ENCODE measurements around the gene TINCR.
"Not testable (repeated sequence)": the region's sequence is repeated elsewhere in the genome, so short reads cannot be mapped to it uniquely, and the experiment has no call there.

The TINCR gene

DNA sequence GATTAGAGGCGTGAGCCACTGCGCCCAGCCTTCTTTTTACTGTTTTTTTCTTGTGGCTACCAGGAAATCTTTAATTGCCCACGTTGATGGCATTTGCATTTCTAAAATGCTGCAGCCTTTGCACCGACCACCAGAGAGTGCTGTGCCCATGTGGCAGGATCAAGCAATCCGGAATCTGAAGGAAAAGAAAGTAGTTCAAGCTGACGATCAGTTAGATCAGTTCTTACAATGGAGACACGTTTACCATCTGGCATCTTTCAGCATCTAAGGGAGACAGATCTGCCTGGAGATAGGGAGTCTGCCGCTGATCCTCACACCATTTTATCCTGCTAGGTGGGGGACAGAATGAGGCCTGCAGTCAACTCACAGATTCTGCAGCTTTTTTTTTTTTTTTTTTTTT is 19.9 kb downstream of the TINCR start:
- H3K27ac Mint-ChIP-seq = peak overlapping the region in 1 of 2 donors; percentile 14
- no peak overlapping the region for H3K4me3 Mint-ChIP-seq
- no peaks in the 10 kb centered on the region for H3K9me3 Mint-ChIP-seq
- H3K4me1 Mint-ChIP-seq = no peaks in the 10 kb centered on the region
- peaks cover 16% of the 10 kb centered on the region for H3K27me3 Mint-ChIP-seq
- ATAC-seq (no peak), DNase-seq (peak; percentile 27 to 32)

DNA sequence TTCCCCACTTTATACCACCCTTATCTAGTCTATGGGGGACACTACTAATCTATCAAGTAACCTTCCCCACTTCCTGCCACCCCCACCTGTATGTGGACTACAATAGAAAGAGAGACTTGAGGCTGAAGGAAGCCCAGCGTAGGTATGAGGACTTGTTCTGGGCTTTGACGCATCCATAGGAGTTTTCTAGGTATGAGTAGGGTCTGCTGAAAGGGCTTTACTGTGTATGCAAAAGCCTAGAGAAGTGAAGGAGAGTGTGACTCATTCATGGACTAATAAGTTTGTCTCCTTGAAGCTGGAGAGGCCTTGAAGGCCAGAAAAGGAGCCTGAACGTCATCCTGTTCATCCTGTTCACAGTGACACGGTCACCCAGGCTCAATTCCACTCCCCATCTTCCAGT is 21.8 kb downstream of the TINCR start:
- ATAC-seq = no peak
- no peak overlapping the region for H3K27ac Mint-ChIP-seq
- no peak for DNase-seq
- H3K9me3 Mint-ChIP-seq = no peaks in the 10 kb centered on the region
- peaks cover 16% of the 10 kb centered on the region for H3K27me3 Mint-ChIP-seq
- no peak overlapping the region for H3K4me3 Mint-ChIP-seq
- no peaks in the 10 kb centered on the region for H3K4me1 Mint-ChIP-seq

DNA sequence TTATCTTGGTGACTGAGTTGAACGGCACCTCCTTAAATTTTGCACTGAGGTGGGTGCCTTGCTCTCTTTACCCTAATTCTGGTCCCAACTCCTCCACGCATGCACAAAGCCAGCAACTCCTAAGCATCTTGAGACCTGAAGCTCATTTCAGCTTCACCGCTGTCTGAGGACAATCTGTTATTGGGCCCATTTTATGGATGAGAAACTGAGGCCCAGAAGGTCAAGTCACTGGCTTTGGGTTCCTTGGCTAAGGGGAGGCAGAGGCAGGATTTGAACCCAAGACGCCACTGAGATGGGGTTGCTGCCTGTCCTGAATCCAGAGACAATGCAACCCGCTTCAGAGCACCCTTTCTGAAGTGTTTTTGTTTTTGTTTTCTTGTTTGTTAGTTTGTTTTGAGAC is 22.7 kb downstream of the TINCR start:
- no peak for DNase-seq
- H3K4me3 Mint-ChIP-seq = no peak overlapping the region
- H3K27me3 Mint-ChIP-seq = peaks cover 17% of the 10 kb centered on the region
- no peaks in the 10 kb centered on the region for H3K9me3 Mint-ChIP-seq
- ATAC-seq = no peak
- no peaks in the 10 kb centered on the region for H3K4me1 Mint-ChIP-seq
- no peak overlapping the region for H3K27ac Mint-ChIP-seq

DNA sequence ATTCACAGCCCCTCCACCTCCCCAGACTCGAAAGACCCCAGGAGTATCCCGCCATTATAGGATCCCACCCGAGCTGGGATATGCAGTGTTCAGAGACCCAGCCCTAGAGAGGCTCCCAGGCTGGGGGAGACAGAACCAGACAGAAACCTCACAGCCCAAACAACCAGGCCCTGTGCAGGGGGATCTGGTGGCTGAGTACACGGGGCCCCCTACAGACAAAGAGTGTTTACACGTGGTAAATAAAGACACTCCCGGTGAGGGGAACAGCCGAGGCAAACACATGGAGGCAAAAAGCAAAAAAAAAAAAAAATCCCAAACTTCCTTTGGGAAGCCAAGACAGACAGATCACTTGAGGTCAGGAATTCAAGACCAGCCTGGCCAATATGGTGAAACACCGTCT is 25.1 kb downstream of the TINCR start:
- H3K4me3 Mint-ChIP-seq = no peak overlapping the region
- H3K27ac Mint-ChIP-seq = peak overlapping the region in 1 of 2 donors; percentile 88
- no peak for DNase-seq
- ATAC-seq = no peak
- H3K9me3 Mint-ChIP-seq = no peaks in the 10 kb centered on the region
- no peaks in the 10 kb centered on the region for H3K4me1 Mint-ChIP-seq
- H3K27me3 Mint-ChIP-seq = peaks cover 24% of the 10 kb centered on the region

DNA sequence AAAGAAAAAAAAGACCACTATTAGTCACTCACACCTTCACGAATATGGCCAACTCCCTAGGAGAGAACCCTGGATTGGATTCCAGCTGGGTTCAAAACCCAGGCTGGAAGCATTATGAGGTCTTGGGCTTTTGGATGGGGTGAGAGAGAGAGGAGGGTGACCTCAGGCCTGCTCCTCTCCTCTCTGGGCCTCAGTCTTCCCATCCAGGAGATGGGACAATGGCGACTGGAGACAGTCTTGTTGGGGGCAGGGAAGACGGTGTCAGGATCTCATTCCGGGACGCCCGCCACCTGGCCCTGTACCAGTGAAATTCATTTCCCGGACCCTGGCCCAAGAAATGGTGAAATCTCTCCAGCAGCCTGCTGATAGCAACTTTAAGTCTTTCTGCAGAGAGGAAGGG is 26.3 kb downstream of the TINCR start:
- DNase-seq (no peak), ATAC-seq (no peak)
- Mint-ChIP-seq H3K27me3 (peaks cover 30% of the 10 kb centered on the region), H3K27ac (peak overlapping the region in 1 of 2 donors; percentile 74), H3K4me3 (no peak overlapping the region), H3K4me1 (no peaks in the 10 kb centered on the region), H3K9me3 (no peaks in the 10 kb centered on the region)

DNA sequence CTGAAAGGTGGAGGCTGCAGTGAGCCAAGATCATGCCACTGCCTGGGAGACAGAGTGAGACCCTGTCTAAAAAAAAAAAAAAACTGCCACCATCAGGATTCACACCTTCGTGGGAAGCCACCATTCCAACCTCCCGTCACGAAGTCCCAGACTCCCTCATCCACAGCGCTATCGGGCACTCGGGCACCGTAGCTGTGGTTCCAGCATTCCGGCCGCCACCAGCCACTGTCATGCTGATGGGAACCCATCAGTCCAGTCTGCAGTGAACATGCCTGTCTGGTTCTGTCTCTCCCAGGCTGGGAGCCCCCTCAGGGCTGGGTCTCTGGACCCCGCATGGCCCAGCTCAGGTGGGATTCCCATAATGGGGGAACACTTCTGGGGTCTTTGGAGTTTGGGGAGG is 27.5 kb downstream of the TINCR start:
- DNase-seq (no peak), ATAC-seq (no peak)
- no peak overlapping the region for H3K27ac Mint-ChIP-seq
- H3K4me1 Mint-ChIP-seq = no peaks in the 10 kb centered on the region
- H3K4me3 Mint-ChIP-seq = no peak overlapping the region
- H3K27me3 Mint-ChIP-seq = peaks cover 43% of the 10 kb centered on the region
- H3K9me3 Mint-ChIP-seq = peaks cover 5 to 10% of the 10 kb centered on the region in 2 donors

DNA sequence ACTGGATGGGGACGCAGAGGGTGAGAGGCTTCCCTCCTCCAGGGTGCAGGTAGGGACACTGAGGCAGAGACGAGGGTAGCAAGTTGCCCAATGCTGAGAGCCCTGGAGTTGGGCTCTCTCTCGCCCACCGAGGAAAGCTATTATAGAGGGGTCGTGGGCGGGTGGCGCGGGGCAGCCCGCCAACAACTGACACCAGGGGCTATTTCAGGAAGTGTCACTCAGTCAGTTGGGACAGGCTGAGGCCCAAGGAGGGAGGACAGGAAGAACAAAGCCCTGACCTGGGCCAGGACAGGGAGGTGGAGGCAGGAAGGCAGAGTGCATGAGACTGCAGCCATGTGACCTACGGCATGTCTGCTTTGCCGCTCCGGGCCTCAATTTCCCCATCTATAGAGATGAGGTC is 29.9 kb downstream of the TINCR start:
- ATAC-seq = no peak
- Mint-ChIP-seq H3K27me3 (peaks cover 49% of the 10 kb centered on the region), H3K4me3 (no peak overlapping the region), H3K9me3 (peaks cover 19 to 29% of the 10 kb centered on the region in 2 donors), H3K4me1 (no peaks in the 10 kb centered on the region), H3K27ac (no peak overlapping the region)
- no peak for DNase-seq

DNA sequence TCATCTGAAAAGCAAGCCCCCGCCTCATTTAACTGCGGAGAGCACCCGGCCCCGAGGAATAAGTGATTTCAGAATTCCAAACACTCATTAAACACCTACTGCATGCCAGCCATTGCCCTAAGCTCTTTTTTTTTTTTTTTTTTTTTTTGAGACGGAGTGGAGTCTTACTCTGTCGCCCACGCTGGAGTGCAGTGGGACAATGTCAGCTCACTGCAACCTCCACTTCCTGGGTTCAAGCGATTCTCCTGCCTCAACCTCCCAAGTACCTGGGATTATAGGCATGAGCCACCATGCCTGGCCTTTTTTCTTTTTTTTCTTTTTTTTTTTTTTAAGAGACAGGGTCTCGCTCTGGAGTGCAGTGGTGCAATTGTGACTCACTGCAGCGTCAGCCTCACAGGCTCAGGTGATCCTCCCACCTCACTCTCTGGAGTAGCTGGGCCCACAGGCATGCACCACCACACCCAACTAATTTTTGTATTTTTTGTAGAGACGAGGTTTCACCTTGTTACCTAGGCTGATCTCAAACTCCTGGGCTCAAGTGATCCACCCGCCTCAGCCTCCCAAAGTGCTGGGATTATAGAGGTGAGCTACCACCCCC is 30.7 kb downstream of the TINCR start:
- ATAC-seq, H3K27ac Mint-ChIP-seq, H3K4me3 Mint-ChIP-seq, H3K4me1 Mint-ChIP-seq, DNase-seq: not testable (repeated sequence)
- H3K9me3 Mint-ChIP-seq = peaks cover 19 to 30% of the 10 kb centered on the region in 2 donors
- H3K27me3 Mint-ChIP-seq = peaks cover 49% of the 10 kb centered on the region

DNA sequence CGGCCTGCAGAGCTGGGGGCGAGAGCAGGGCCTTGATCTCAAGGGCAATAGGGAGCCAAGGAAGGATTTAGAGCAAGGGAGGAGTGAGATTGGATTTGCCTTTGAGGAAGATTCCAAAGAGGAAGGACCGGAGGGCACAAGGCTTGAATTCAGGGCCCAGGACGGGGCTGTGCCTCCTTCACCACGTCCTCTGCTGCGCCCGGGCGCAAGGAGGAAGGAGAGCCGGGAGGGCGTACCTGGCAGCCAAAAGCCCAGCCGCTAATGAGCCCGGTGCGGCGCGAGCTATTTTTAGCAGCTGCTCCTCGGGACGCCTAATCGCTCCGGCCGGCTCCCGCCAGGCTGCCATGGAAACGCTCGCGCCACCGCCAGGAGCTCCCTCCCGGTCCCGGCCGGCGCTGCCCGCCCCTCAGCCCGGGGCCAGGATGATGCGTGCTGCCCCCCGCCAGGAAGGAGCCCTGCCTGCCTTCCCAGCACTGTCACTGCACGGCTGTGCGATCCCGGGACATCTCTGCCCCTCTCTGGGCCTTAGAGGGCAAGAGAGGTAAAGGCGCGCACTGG is 31.3 kb downstream of the TINCR start:
- H3K27me3 Mint-ChIP-seq = peaks cover 49% of the 10 kb centered on the region
- peaks cover 19 to 30% of the 10 kb centered on the region in 2 donors for H3K9me3 Mint-ChIP-seq
- H3K27ac Mint-ChIP-seq = no peak overlapping the region
- no peaks in the 10 kb centered on the region for H3K4me1 Mint-ChIP-seq
- ATAC-seq (no peak), DNase-seq (no peak)
- no peak overlapping the region for H3K4me3 Mint-ChIP-seq

DNA sequence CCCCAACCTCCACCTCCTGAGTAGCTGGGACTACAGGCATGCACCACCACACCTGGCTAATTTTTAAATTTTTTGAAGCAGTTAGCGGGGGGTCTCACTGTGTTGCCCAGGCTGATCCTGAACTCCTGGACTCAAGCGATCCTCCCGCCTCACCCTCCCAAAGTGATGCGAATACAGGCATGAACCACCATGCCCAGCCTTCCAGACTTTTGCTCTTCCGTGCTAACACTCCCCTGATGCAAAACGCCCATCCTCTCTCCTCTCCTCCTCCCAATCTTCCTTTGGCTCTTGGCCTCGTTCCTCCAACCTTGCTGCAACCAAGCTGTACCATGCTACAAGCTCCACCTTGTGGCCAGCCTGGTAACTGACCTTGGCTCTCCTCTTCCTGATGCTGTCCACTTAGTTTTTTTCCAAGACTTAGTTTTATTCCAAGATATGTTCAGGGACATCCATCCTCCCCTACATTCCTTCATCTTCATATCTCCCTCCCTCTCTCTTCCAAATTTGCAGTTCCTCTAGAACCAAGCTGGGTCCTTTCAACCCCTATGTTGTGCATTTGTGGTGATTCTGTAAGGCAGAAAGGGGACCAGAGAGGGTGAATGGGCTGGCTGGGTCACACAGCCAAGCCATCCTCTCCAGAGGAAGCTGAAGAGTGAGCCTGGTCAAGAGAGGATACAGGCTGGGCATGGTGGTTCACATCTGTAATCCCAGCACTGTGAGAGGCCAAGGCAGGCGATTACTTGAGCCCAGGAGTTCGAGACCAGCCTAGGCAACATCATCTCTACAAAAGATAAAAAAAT is 32.8 kb downstream of the TINCR start:
- H3K27ac Mint-ChIP-seq = no peak overlapping the region
- peaks cover 43% of the 10 kb centered on the region for H3K27me3 Mint-ChIP-seq
- ATAC-seq (no peak), DNase-seq (peak in 1 of 2 donors; percentile 19)
- no peak overlapping the region for H3K4me3 Mint-ChIP-seq
- H3K9me3 Mint-ChIP-seq = peaks cover 19 to 30% of the 10 kb centered on the region in 2 donors
- H3K4me1 Mint-ChIP-seq = no peaks in the 10 kb centered on the region

DNA sequence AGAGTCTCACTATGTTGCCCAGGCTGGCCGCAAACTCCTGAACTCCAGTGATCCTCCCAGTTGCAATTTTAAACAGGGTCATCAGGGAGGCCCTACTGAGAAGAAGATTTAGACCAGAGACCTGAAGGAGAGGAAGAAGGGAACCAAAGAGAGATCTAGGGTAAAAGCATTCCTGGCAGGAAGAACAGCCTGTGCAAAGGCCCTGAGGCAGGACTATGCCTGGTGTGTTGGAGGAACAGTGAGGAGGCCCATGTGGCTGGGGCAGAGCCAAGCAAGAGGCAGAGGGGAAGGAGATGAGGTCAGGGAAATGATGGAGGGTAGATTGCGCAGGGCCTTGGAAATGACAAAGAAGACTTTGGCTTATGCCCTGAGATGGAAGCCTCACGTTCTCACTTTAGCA is 34.5 kb downstream of the TINCR start:
- Mint-ChIP-seq H3K9me3 (peaks cover 19 to 30% of the 10 kb centered on the region in 2 donors), H3K4me3 (no peak overlapping the region), H3K4me1 (no peaks in the 10 kb centered on the region), H3K27ac (no peak overlapping the region), H3K27me3 (peaks cover 31% of the 10 kb centered on the region)
- DNase-seq = no peak
- no peak for ATAC-seq

DNA sequence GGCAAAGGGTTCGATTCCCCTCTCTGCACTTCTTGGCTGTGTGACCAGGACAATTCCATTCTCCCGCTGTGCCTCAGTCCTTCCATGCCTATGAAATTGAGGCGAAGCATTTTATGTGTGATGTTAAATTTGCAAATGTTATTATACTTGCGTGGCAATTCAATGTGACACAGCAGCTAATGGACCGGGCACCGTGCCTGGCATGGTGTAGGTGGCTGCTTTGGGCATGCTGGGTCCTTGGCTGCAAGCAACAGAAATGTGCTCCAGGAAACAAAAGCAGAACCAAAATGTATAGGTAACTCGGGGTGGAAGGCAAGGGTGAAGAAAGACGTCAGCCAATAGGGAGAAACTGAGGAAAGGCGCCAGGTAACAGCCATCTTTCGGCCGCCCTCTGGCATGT is 37.1 kb downstream of the TINCR start:
- no peak overlapping the region for H3K27ac Mint-ChIP-seq
- ATAC-seq = no peak
- H3K9me3 Mint-ChIP-seq = peaks cover 15 to 24% of the 10 kb centered on the region in 2 donors
- no peak for DNase-seq
- H3K4me1 Mint-ChIP-seq = no peaks in the 10 kb centered on the region
- H3K4me3 Mint-ChIP-seq = no peak overlapping the region
- H3K27me3 Mint-ChIP-seq = peaks cover 19% of the 10 kb centered on the region

DNA sequence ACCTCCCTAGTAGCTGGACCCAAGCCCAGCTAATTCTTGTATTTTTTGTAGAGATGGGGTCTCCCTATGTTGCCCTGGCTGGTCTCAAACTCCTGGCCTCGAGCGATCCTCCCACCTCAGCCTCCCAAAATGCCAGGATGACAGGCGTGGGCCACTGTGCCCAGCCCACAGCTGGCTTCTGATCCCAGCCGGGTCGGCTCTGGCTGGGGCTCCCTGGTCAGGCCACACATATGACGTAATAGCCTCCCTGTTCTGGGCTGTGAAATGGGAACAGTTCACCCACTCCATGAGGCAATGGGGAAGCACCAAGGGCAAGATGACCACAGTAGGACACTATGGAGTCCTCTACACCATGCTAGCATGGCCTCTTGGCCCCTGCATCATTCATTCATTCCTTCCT is 41.1 kb downstream of the TINCR start:
- Mint-ChIP-seq H3K4me1 (no peaks in the 10 kb centered on the region), H3K27ac (no peak overlapping the region), H3K4me3 (no peak overlapping the region), H3K9me3 (peaks cover 4 to 8% of the 10 kb centered on the region in 2 donors), H3K27me3 (peaks cover 35% of the 10 kb centered on the region)
- DNase-seq (no peak), ATAC-seq (no peak)

DNA sequence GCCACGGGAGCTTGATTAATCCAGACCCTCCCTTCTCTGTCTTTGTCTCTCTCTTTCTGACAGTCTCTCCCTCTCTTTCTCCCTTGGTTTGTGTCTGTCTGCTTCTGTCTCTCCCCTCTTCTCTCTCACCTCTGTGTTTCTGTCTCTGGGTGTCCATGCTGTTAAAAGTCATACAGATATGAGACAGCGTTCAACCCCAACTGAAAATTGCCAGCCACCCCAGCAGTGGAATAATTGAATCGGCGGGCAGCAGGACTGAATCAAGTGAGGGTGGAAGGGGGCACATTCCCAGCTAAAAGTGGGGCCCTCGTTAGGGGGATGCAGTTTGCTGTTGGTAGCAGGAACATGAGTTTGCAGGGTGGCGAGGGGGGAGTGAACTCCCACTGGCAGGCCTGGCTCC is 43.7 kb downstream of the TINCR start:
- ATAC-seq (no peak), DNase-seq (no peak)
- H3K4me3 Mint-ChIP-seq = no peak overlapping the region
- H3K9me3 Mint-ChIP-seq = peaks cover 8 to 9% of the 10 kb centered on the region in 2 donors
- H3K27ac Mint-ChIP-seq = no peak overlapping the region
- no peaks in the 10 kb centered on the region for H3K4me1 Mint-ChIP-seq
- H3K27me3 Mint-ChIP-seq = peaks cover 35% of the 10 kb centered on the region

DNA sequence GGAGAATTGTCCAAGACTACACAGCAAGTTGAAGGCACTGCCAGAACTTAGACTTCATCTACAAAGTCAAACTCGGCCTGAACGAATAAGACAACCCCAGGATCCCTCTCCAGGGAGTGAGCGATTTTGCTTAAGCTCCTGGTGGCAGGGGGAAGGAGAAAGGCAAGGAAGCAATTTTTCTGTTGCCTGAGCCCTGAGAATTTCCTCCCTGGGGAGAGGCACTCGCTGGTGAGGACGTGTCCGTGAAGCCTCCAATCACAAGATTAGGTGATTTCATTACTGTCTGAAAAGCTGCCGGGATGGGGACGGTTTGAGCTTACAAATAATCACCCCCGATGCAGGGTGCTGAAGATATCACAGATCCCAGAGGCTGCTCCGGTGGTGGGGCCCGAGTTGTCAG is 45.6 kb downstream of the TINCR start:
- no peak overlapping the region for H3K27ac Mint-ChIP-seq
- no peak for ATAC-seq
- no peaks in the 10 kb centered on the region for H3K4me1 Mint-ChIP-seq
- H3K9me3 Mint-ChIP-seq = peaks cover 17 to 22% of the 10 kb centered on the region in 2 donors
- no peak for DNase-seq
- no peak overlapping the region for H3K4me3 Mint-ChIP-seq
- peaks cover 50% of the 10 kb centered on the region for H3K27me3 Mint-ChIP-seq

DNA sequence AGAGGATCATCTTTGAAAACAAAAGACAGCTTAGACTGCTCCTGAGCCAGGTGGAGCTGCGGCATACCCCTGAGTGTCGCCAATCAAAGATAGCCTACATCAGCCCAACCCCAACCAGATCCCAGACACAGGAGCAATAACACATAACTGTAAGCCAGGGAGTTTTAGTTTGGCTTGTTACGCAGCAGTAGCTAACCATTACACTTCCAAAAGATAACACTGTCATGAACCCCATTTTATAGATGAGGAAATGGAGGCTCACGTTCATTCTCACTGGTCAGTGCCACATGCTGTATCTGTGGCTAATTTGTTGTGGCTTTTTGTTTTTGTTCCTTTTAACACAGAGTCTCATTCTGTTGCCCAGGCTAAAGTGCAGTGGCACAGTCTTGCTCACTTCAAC is 47.3 kb downstream of the TINCR start:
- DNase-seq (no peak), ATAC-seq (no peak)
- H3K27me3 Mint-ChIP-seq = peaks cover 45% of the 10 kb centered on the region
- H3K9me3 Mint-ChIP-seq = peaks cover 30 to 38% of the 10 kb centered on the region in 2 donors
- no peak overlapping the region for H3K4me3 Mint-ChIP-seq
- no peak overlapping the region for H3K27ac Mint-ChIP-seq
- no peaks in the 10 kb centered on the region for H3K4me1 Mint-ChIP-seq

All from stimulated activated naive CD8-positive, alpha-beta T cell treated with anti-CD3 and anti-CD28 coated beads, Interleukin-15, amount 100 ng/mL, for 72 hours (primary cell).